H9 (cell line): Measurements from ENCODE around the gene IGLL5. TPM values are rescaled to one million over a fixed set of nuclear protein-coding genes. Genes with fewer than 3 reads are reported as not detected.

Experiments used
- DNase-seq: peaks from one replicate; pipeline ENCODE4 v3.0.0-alpha.2; 2017
- H2AFZ ChIP-seq: one replicate; pipeline ENCODE4 v1.6.1; 2013; ENCODE audit warnings: mild to moderate bottlenecking, low read length, control low read depth, moderate library complexity
- H2AK5ac ChIP-seq: 2 replicates; pipeline ENCODE4 v1.6.1; 2013; ENCODE audit warnings: low read length, control low read depth, mixed read lengths; ENCODE audit not compliant: insufficient read length
- H2BK120ac ChIP-seq: one replicate; pipeline ENCODE4 v1.6.1; 2013; ENCODE audit warnings: low read depth, mild to moderate bottlenecking, low read length, control low read depth, inconsistent platforms; ENCODE audit not compliant: poor library complexity, severe bottlenecking
- H2BK12ac ChIP-seq: 2 replicates; pipeline ENCODE4 v1.6.1; 2013; ENCODE audit warnings: low read length, control low read depth, mixed read lengths, low read depth; ENCODE audit not compliant: insufficient read length
- H2BK15ac ChIP-seq: 2 replicates; pipeline ENCODE4 v1.6.1; 2013; ENCODE audit warnings: low read depth, low read length, control low read depth
- H2BK20ac ChIP-seq: one replicate; pipeline ENCODE4 v1.6.1; 2013; ENCODE audit warnings: low read depth, mild to moderate bottlenecking, low read length, control low read depth, inconsistent platforms; ENCODE audit not compliant: poor library complexity, severe bottlenecking
- H2BK5ac ChIP-seq: 2 replicates; pipeline ENCODE4 v1.6.1; 2013; ENCODE audit warnings: low read length, control low read depth, mixed read lengths; ENCODE audit not compliant: insufficient read length
- H3K14ac ChIP-seq: 2 replicates; pipeline ENCODE4 v1.6.1; 2013; ENCODE audit warnings: low read length, control low read depth; ENCODE audit not compliant: insufficient read depth
- H3K18ac ChIP-seq: 2 replicates; pipeline ENCODE4 v1.6.1; 2013; ENCODE audit warnings: low read depth, mild to moderate bottlenecking, mixed read lengths, low read length, control low read depth; ENCODE audit not compliant: insufficient read length
- H3K23ac ChIP-seq: 2 replicates; pipeline ENCODE4 v1.6.1; 2013; ENCODE audit warnings: low read length, control low read depth, mixed read lengths, low read depth; ENCODE audit not compliant: insufficient read length
- H3K23me2 ChIP-seq: 2 replicates; pipeline ENCODE4 v1.6.1; 2013; ENCODE audit warnings: low read depth, mild to moderate bottlenecking, mixed read lengths, low read length, control low read depth; ENCODE audit not compliant: insufficient read length, poor library complexity, severe bottlenecking
- H3K27ac ChIP-seq: 2 replicates; pipeline ENCODE4 v1.5.1; 2013; ENCODE audit warnings: low read length, control low read depth, mixed read lengths, low read depth; ENCODE audit not compliant: insufficient read length
- H3K27me3 ChIP-seq: 2 replicates; pipeline ENCODE4 v1.6.1; 2013; ENCODE audit warnings: low read length, control low read depth, inconsistent platforms; ENCODE audit not compliant: insufficient read depth
- H3K4ac ChIP-seq: 2 replicates; pipeline ENCODE4 v1.6.1; 2013; ENCODE audit warnings: low read depth, mild to moderate bottlenecking, control low read depth, inconsistent platforms, low read length, moderate library complexity
- H3K4me1 ChIP-seq: 2 replicates; pipeline ENCODE4 v1.6.1; 2013; ENCODE audit warnings: low read length, control low read depth, inconsistent platforms; ENCODE audit not compliant: insufficient read depth
- H3K4me2 ChIP-seq: 2 replicates; pipeline ENCODE4 v1.6.1; 2013; ENCODE audit warnings: low read length, control low read depth, mixed read lengths; ENCODE audit not compliant: insufficient read length, insufficient read depth
- H3K56ac ChIP-seq: 2 replicates; pipeline ENCODE4 v1.6.1; 2013; ENCODE audit warnings: low read depth, mild to moderate bottlenecking, mixed read lengths, low read length, control low read depth; ENCODE audit not compliant: insufficient read length
- H3K79me1 ChIP-seq: 2 replicates; pipeline ENCODE4 v1.6.1; 2013; ENCODE audit warnings: low read depth, mild to moderate bottlenecking, moderate library complexity, low read length, control low read depth, inconsistent platforms; ENCODE audit not compliant: insufficient read depth, poor library complexity, severe bottlenecking
- H3K79me2 ChIP-seq: 2 replicates; pipeline ENCODE4 v1.6.1; 2013; ENCODE audit warnings: low read length, control low read depth, inconsistent platforms; ENCODE audit not compliant: insufficient read depth
- H3K9ac ChIP-seq: 2 replicates; pipeline ENCODE4 v1.6.1; 2013; ENCODE audit warnings: low read length, control low read depth, mixed read lengths; ENCODE audit not compliant: insufficient read length; ENCODE audit errors: extremely low read depth
- H3K9me3 ChIP-seq: one replicate; pipeline ENCODE4 v1.6.1; 2013; ENCODE audit warnings: low read depth, low read length, inconsistent platforms; ENCODE audit not compliant: control insufficient read depth
- H3T11ph ChIP-seq: one replicate; pipeline ENCODE4 v1.6.1; 2013; ENCODE audit warnings: mild to moderate bottlenecking, low read length, control low read depth, inconsistent platforms
- H4K20me1 ChIP-seq: one replicate; pipeline ENCODE4 v1.6.1; 2013; ENCODE audit not compliant: control insufficient read depth, insufficient read length, insufficient read depth
- H4K5ac ChIP-seq: 2 replicates; pipeline ENCODE4 v1.6.1; 2013; ENCODE audit warnings: low read depth, mild to moderate bottlenecking, mixed read lengths, low read length, control low read depth; ENCODE audit not compliant: insufficient read length
- H4K8ac ChIP-seq: replicated peaks from 2 replicates; pipeline ENCODE4 v1.6.1; 2013; ENCODE audit warnings: low read length, control low read depth, mixed read lengths, low read depth; ENCODE audit not compliant: insufficient read length
- H4K91ac ChIP-seq: 2 replicates; pipeline ENCODE4 v1.6.1; 2013; ENCODE audit warnings: low read depth, mild to moderate bottlenecking, moderate library complexity, mixed read lengths, low read length, control low read depth; ENCODE audit not compliant: insufficient read length
- H3K27ac Mint-ChIP-seq, 3 experiments: 2 replicates in 2 of 3; 3 replicates in 1 of 3; pipeline ENCODE4 v1.8.0; 2020 to 2021; ENCODE audit warnings: mixed read lengths in 3 of 3, mild to moderate bottlenecking in 1 of 3, moderate library complexity in 1 of 3
- H3K27me3 Mint-ChIP-seq: 2 replicates; pipeline ENCODE4 v1.8.0; 2021; ENCODE audit warnings: low read depth, mild to moderate bottlenecking, moderate library complexity, mixed read lengths
- H3K36me3 Mint-ChIP-seq, 3 experiments: 2 replicates in 2 of 3; 3 replicates in 1 of 3; pipeline ENCODE4 v1.8.0; 2020 to 2021; ENCODE audit warnings: low read depth in 3 of 3, mixed read lengths in 3 of 3; ENCODE audit not compliant: insufficient read depth in 1 of 3
- H3K4me1 Mint-ChIP-seq, 2 experiments: 2 replicates each; pipeline ENCODE4 v1.8.0; 2020; ENCODE audit warnings: mixed read lengths in 2 of 2
- H3K4me3 Mint-ChIP-seq, 2 experiments: 2 replicates in 1 of 2; 3 replicates in 1 of 2; pipeline ENCODE4 v1.8.0; 2020 to 2021; ENCODE audit warnings: mild to moderate bottlenecking in 2 of 2, mixed read lengths in 2 of 2, moderate library complexity in 1 of 2
- H3K9me3 Mint-ChIP-seq, 2 experiments: 2 replicates in 1 of 2; 3 replicates in 1 of 2; pipeline ENCODE4 v1.8.0; 2020; ENCODE audit warnings: mild to moderate bottlenecking in 2 of 2, mixed read lengths in 2 of 2, moderate library complexity in 1 of 2
- CTCF ChIP-seq: fragments of 200-600 bp; sonication (generic); conservative IDR thresholded peaks from 3 replicates; pipeline ENCODE4 v1.8.0; 2021; ENCODE audit warnings: antibody characterized with exemption, mild to moderate bottlenecking
- WGBS: extraction: QIAGEN DNeasy Blood & Tissue Kit; methylation state at CpG from one replicate; pipeline ENCODE4 v1.1.7; 2013; ENCODE audit warnings: missing lambda C conversion rate, low lambda C conversion rate, mixed read lengths; ENCODE audit not compliant: insufficient read length; ENCODE audit errors: extremely low coverage; 5-methylcytosine and 5-hydroxymethylcytosine counted together
- total RNA-seq: library from RNA; stranded (reverse); gene quantifications from 2 replicates; pipeline ENCODE4 v1.2.1, GENCODE V29; 2021

Gene IGLL5
- total RNA-seq, 1 experiment from 2014 or later: not detected

GRCh38 chr22:22863001-22863400, 24.6 kb upstream of the IGLL5 start:
- H3K27me3 ChIP-seq: peaks cover 3% of the 10 kb centered on the region; the same call in 1 of the 2 replicates
- H3K27ac Mint-ChIP-seq: no peak overlapping the region

More at GRCh38 chr22:22863001-22863400, 24.6 kb upstream of the IGLL5 start:
- no peak overlapping the region for H3K18ac ChIP-seq
- H3K4me2 ChIP-seq: no peak overlapping the region
- H2AFZ ChIP-seq: no peak overlapping the region
- H2BK20ac ChIP-seq: no peak overlapping the region
- Mint-ChIP-seq H3K27me3 (peaks cover 99% of the 10 kb centered on the region), H3K9me3 (no peaks in the 10 kb centered on the region), H3K4me3 (no peak overlapping the region), H3K36me3 (no peaks in the 10 kb centered on the region), H3K4me1 (no peaks in the 10 kb centered on the region)
- H3K56ac ChIP-seq: no peak overlapping the region
- no peak overlapping the region for H3K9ac ChIP-seq
- H3K23me2 ChIP-seq: no peaks in the 10 kb centered on the region
- no peak overlapping the region for H3K4ac ChIP-seq
- H3K4me1 ChIP-seq: no peaks in the 10 kb centered on the region
- H3K27ac ChIP-seq: no peak overlapping the region
- H4K8ac ChIP-seq: no peak overlapping the region
- TF ChIP-seq CTCF: no peak
- no peak overlapping the region for H3K23ac ChIP-seq
- H4K20me1 ChIP-seq: no peaks in the 10 kb centered on the region
- no peak overlapping the region for H3T11ph ChIP-seq
- H3K14ac ChIP-seq: no peak overlapping the region
- no peak overlapping the region for H2BK12ac ChIP-seq
- no peak overlapping the region for H2BK15ac ChIP-seq
- WGBS: no CpG with 5 or more reads among the region's 2 CpGs
- no peaks in the 10 kb centered on the region for H3K79me1 ChIP-seq
- H4K5ac ChIP-seq: no peak overlapping the region
- no peak for DNase-seq
- H3K79me2 ChIP-seq: no peaks in the 10 kb centered on the region
- H3K9me3 ChIP-seq: no peaks in the 10 kb centered on the region
- no peak overlapping the region for H2AK5ac ChIP-seq
- H2BK5ac ChIP-seq: no peak overlapping the region
- H4K91ac ChIP-seq: no peak overlapping the region
- no peak overlapping the region for H2BK120ac ChIP-seq
